ENCODE data around the gene DLGAP1. TPM values are rescaled to one million over a fixed set of nuclear protein-coding genes. Genes with fewer than 3 reads are reported as not detected.

DLGAP1 gene
- total RNA-seq, 2 experiments from 2014 or later: 0.31 to 0.36 TPM

DNA sequence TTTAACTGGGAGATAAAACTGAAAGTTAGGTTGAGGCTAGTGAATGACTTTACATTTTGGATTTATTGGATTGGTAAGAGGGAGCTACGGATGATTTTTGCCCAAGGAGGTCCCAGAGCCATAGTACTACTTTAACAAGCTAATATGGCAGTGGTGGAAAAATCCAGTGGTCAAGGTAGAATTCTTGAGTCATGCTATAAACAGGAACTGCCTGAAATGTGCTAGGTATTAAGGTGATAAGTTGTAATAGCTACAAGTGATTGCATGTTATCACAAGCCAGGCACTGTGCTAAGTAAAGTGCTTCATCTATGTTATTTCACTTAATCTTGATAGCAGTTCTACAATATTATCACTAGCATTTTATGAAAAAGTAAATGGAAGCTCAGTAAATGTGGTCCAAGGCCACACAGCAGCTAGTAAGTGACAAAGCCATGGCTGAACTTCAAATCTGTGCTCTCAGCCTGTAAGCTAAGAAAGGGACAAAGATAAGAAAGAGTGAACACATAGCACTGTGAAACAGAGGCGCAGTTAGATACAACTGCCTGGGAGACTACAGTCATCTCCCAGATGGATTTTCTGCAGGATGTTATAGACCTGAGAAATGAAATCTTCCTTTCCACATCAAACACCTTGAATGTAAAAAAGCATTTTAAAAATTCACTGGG lies 535.6 kb downstream of the DLGAP1 start:
- H3K27ac ChIP-seq (ENCODE audit: low read depth in 1 of 2, low read length in 2 of 2): no peak overlapping the region
- DNase-seq (no peak), ATAC-seq (ENCODE audit: poor library complexity) (no peak)
- no peak overlapping the region for H3K4me3 ChIP-seq (ENCODE audit: low read length)
- no peaks in the 10 kb centered on the region for H3K4me1 ChIP-seq (ENCODE audit: insufficient read depth, low read length)
- H3K27ac Mint-ChIP-seq: no peak overlapping the region
- H3K36me3 ChIP-seq (ENCODE audit: insufficient read depth, low read length): no peaks in the 10 kb centered on the region
- TF ChIP-seq, protein P1, sequence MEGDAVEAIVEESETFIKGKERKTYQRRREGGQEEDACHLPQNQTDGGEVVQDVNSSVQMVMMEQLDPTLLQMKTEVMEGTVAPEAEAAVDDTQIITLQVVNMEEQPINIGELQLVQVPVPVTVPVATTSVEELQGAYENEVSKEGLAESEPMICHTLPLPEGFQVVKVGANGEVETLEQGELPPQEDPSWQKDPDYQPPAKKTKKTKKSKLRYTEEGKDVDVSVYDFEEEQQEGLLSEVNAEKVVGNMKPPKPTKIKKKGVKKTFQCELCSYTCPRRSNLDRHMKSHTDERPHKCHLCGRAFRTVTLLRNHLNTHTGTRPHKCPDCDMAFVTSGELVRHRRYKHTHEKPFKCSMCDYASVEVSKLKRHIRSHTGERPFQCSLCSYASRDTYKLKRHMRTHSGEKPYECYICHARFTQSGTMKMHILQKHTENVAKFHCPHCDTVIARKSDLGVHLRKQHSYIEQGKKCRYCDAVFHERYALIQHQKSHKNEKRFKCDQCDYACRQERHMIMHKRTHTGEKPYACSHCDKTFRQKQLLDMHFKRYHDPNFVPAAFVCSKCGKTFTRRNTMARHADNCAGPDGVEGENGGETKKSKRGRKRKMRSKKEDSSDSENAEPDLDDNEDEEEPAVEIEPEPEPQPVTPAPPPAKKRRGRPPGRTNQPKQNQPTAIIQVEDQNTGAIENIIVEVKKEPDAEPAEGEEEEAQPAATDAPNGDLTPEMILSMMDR (IDR thresholded peaks at IDR 0.05): no peak
- intact Hi-C loops (cut with DNase I, micrococcal nuclease): no loop called here
- no peak overlapping the region for H3K4me3 Mint-ChIP-seq
- H3K27me3 Mint-ChIP-seq: peaks cover 14% of the 10 kb centered on the region
- no peaks in the 10 kb centered on the region for H3K9me3 ChIP-seq (ENCODE audit: control insufficient read depth in 1 of 2, insufficient read depth in 1 of 2, low read length in 2 of 2)
- no peaks in the 10 kb centered on the region for H3K4me1 Mint-ChIP-seq (ENCODE audit: low read depth)
- no peaks in the 10 kb centered on the region for H3K9me3 Mint-ChIP-seq
- no peaks in the 10 kb centered on the region for H3K27me3 ChIP-seq (ENCODE audit: control insufficient read depth in 1 of 2, insufficient read depth in 2 of 2, low read length in 2 of 2)
- ChIA-PET POLR2A (no interaction called here), CTCF (no interaction called here)
- no peaks in the 10 kb centered on the region for H3K36me3 Mint-ChIP-seq (ENCODE audit: low read depth)

DNA sequence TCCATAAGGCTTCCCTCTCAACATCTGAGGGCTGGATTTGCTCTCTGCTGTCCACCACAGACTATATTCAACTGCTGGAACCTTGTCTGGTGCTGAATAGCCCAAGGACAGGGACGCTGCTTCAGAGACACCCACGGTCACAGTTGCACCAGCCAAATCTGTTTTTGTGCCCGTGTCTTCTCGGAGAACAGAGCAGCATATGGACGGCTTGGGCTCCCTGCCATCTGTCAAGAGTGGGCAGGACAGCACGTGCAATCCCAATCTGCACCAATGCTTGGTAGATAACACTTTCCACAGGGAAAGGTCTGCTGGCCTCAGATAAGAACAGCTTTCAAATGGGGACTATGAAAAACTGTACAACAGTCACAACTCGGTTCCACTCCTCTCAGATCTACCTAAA lies 539.0 kb downstream of the DLGAP1 start:
- POLR2A ChIA-PET: no interaction called here
- Histone ChIP-seq H3K9me3 (ENCODE audit: control insufficient read depth in 1 of 2, insufficient read depth in 1 of 2, low read length in 2 of 2) (no peaks in the 10 kb centered on the region), H3K4me3 (ENCODE audit: low read length) (no peak overlapping the region), H3K27me3 (ENCODE audit: control insufficient read depth in 1 of 2, insufficient read depth in 2 of 2, low read length in 2 of 2) (no peaks in the 10 kb centered on the region), H3K36me3 (ENCODE audit: insufficient read depth, low read length) (no peaks in the 10 kb centered on the region), H3K4me1 (ENCODE audit: insufficient read depth, low read length) (no peaks in the 10 kb centered on the region), H3K27ac (ENCODE audit: low read depth in 1 of 2, low read length in 2 of 2) (no peak overlapping the region)
- TF ChIP-seq, protein P1 (IDR thresholded peaks at IDR 0.05): no peak
- Mint-ChIP-seq H3K9me3 (no peaks in the 10 kb centered on the region), H3K27me3 (peaks cover 8% of the 10 kb centered on the region), H3K4me1 (ENCODE audit: low read depth) (no peaks in the 10 kb centered on the region), H3K4me3 (no peak overlapping the region), H3K36me3 (ENCODE audit: low read depth) (no peaks in the 10 kb centered on the region), H3K27ac (no peak overlapping the region)
- ATAC-seq (ENCODE audit: poor library complexity) (no peak), DNase-seq (no peak)
- intact Hi-C loops (cut with DNase I, micrococcal nuclease): no loop called here
- CTCF ChIA-PET: interaction anchor here (1.3 kb wide), 1 partner anchor 9 kb away, joined by 3 read pairs; no protein-coding TSS in a partner anchor

DNA sequence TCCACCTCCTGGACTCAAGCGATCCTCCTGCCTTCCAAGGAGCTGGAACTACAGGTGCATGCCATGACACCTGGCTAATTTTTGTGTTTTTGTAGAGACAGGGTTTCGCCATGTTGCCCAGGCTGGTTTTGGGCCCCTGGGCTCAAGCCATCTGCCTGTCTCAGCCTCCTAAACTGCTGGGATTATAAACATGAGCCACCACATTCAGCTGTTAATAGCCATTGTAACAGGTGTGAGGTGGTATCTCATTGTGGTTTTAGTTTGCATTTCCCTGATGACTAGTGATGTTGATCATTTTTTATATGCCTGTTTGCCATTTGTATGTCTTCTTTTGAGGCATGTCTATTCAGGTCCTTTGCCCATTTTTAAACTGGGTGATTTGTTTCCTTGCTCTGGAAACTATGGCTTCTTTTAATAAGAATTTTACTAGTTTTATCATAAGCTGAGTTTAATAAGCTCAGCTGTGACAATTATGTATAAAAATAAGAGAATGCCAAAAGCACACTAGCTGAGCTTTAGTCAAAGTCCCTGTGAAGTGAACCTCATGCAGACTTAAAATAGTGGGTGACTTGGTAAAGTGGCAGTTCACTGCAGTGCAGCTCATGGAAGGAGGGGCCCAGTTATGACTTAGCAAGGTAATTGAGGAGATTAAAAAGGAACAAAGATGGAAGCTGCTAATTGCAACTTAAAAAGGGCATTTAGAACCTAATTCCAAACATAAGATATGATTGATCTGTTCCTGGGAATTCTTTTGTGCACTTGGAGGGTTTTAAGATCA lies 540.1 kb downstream of the DLGAP1 start:
- DNase-seq (no peak), ATAC-seq (ENCODE audit: poor library complexity) (no peak)
- TF ChIP-seq, protein P1 (IDR thresholded peaks at IDR 0.05): no peak
- Mint-ChIP-seq H3K4me1 (ENCODE audit: low read depth) (no peaks in the 10 kb centered on the region), H3K9me3 (no peaks in the 10 kb centered on the region), H3K36me3 (ENCODE audit: low read depth) (no peaks in the 10 kb centered on the region), H3K27ac (no peak overlapping the region), H3K27me3 (no peaks in the 10 kb centered on the region), H3K4me3 (no peak overlapping the region)
- intact Hi-C loops (cut with DNase I, micrococcal nuclease): no loop called here
- Histone ChIP-seq H3K27ac (ENCODE audit: low read depth in 1 of 2, low read length in 2 of 2) (no peak overlapping the region), H3K27me3 (ENCODE audit: control insufficient read depth in 1 of 2, insufficient read depth in 2 of 2, low read length in 2 of 2) (no peaks in the 10 kb centered on the region), H3K9me3 (ENCODE audit: control insufficient read depth in 1 of 2, insufficient read depth in 1 of 2, low read length in 2 of 2) (no peaks in the 10 kb centered on the region), H3K36me3 (ENCODE audit: insufficient read depth, low read length) (no peaks in the 10 kb centered on the region), H3K4me1 (ENCODE audit: insufficient read depth, low read length) (no peaks in the 10 kb centered on the region), H3K4me3 (ENCODE audit: low read length) (no peak overlapping the region)
- CTCF ChIA-PET: no interaction called here
- POLR2A ChIA-PET: no interaction called here

Measured in CD4-positive, alpha-beta T cell (primary cell).